PC-9 (cell line): ENCODE measurements around the gene GPS2. TPM values are rescaled to one million over a fixed set of nuclear protein-coding genes. Genes with fewer than 3 reads are reported as not detected.
A peak's percentile ranks its signal among the peaks of the same experiment; 100 is the strongest.

Experiments used
- BruUV-seq: library from RNA; stranded (reverse); fragments of 400-500 nt; replicated peaks from 2 replicates; lab custom pipeline; 2021; lab: Mats Ljungman, UMichigan
- CTCF ChIA-PET: fragments of 300-600 bp; sonication (Branson Sonifier 250); formaldehyde crosslinking; loops from one replicate; lab custom pipeline; 2022; ENCODE audit warnings: antibody characterized with exemption; lab: Charles Lee
- POLR2A ChIA-PET: fragments of 300-600 bp; sonication (Branson Sonifier 250); formaldehyde crosslinking; loops from one replicate; lab custom pipeline; 2022; ENCODE audit warnings: antibody characterized with exemption; ENCODE audit not compliant: unreplicated experiment; lab: Charles Lee
- DNase-seq, 2 experiments: peaks; one replicate each; pipeline versions ENCODE4 v3.0.0 to v3.0.0-alpha.2; 2015 to 2022; ENCODE audit warnings: mixed read lengths in 1 of 2
- H2AFZ ChIP-seq: fragments of 200-600 bp; sonication (generic); 2 replicates; pipeline ENCODE4 v1.8.1; 2017; ENCODE audit warnings: antibody characterized with exemption
- H3F3A ChIP-seq: fragments of 200-600 bp; sonication (generic); 2 replicates; pipeline ENCODE4 v1.8.1; 2017; ENCODE audit warnings: antibody characterized with exemption, mild to moderate bottlenecking, low read depth; ENCODE audit not compliant: insufficient read depth
- H3K27ac ChIP-seq: fragments of 200-600 bp; sonication (generic); 2 replicates; pipeline ENCODE4 v1.6.1; 2016; ENCODE audit warnings: mixed run types
- H3K27me3 ChIP-seq: fragments of 200-600 bp; sonication (generic); 2 replicates; pipeline ENCODE4 v1.6.1; 2016; ENCODE audit warnings: low read depth, mixed run types; ENCODE audit not compliant: insufficient read depth
- H3K36me3 ChIP-seq: fragments of 200-600 bp; sonication (generic); 2 replicates; pipeline ENCODE4 v1.6.1; 2016; ENCODE audit warnings: low read depth, mixed run types
- H3K4me1 ChIP-seq: fragments of 200-600 bp; sonication (generic); replicated peaks from 2 replicates; pipeline ENCODE4 v1.6.1; 2016; ENCODE audit warnings: mixed run types; ENCODE audit not compliant: insufficient read depth
- H3K4me2 ChIP-seq: fragments of 200-600 bp; sonication (generic); 2 replicates; pipeline ENCODE4 v1.6.1; 2017; ENCODE audit warnings: mixed run types
- H3K4me3 ChIP-seq: fragments of 200-600 bp; sonication (generic); 2 replicates; pipeline ENCODE4 v1.6.1; 2016; ENCODE audit warnings: mixed run types
- H3K79me2 ChIP-seq: fragments of 200-600 bp; sonication (generic); 2 replicates; pipeline ENCODE4 v1.6.1; 2017; ENCODE audit warnings: low read depth, mixed run types
- H3K9me2 ChIP-seq: fragments of 200-600 bp; sonication (generic); 2 replicates; pipeline ENCODE4 v1.8.1; 2017; ENCODE audit warnings: mild to moderate bottlenecking; ENCODE audit not compliant: insufficient read depth
- H3K9me3 ChIP-seq: fragments of 200-600 bp; sonication (generic); 2 replicates; pipeline ENCODE4 v1.8.1; 2016; ENCODE audit warnings: low read depth; ENCODE audit not compliant: insufficient read depth
- H4K20me1 ChIP-seq: fragments of 200-600 bp; sonication (generic); 2 replicates; pipeline ENCODE4 v1.8.1; 2017; ENCODE audit not compliant: insufficient read depth
- CTCF ChIP-seq: fragments of 200-600 bp; sonication (generic); conservative IDR thresholded peaks from 2 replicates; pipeline ENCODE4 v1.6.1; 2017; ENCODE audit warnings: mixed run types, antibody characterized with exemption, mild to moderate bottlenecking, moderate library complexity
- EZH2 ChIP-seq: fragments of 200-600 bp; sonication (generic); IDR thresholded peaks from 2 replicates; pipeline ENCODE4 v1.8.0; 2017; ENCODE audit warnings: antibody characterized with exemption, low read depth
- intact Hi-C: fragments of 100-400 bp; cut with micrococcal nuclease; formaldehyde crosslinking; loops from one replicate; pipeline ENCODE4 v1.10.0; 2022; ENCODE audit not compliant: unreplicated experiment
- total RNA-seq: library from RNA; stranded (reverse); gene quantifications from 2 replicates; pipeline ENCODE4 v1.2.3, GENCODE V29; 2021

The GPS2 gene
- total RNA-seq, 1 experiment from 2014 or later = 61.3 TPM

- Histone ChIP-seq H3K4me1 (peaks cover 28% of the 10 kb centered on the region), H3K79me2 (peaks cover 43% of the 10 kb centered on the region)
Measured at GRCh38 chr17:7352910-7353635, 37.9 kb upstream of the GPS2 start.

GRCh38 chr17:7352503-7352889, 37.3 kb upstream of the GPS2 start:
- Histone ChIP-seq H3K4me3 (peak overlapping the region; percentile 86), H3K36me3 (no peaks in the 10 kb centered on the region), H3K9me2 (no peaks in the 10 kb centered on the region), H3F3A (peaks cover 34% of the 10 kb centered on the region), H3K27ac (peak overlapping the region; percentile 98), H4K20me1 (peaks cover 15% of the 10 kb centered on the region), H3K27me3 (no peaks in the 10 kb centered on the region), H3K9me3 (no peaks in the 10 kb centered on the region), H3K4me1 (peaks cover 28% of the 10 kb centered on the region), H3K4me2 (peak overlapping the region; percentile 91), H2AFZ (peak overlapping the region; percentile 84), H3K79me2 (peaks cover 43% of the 10 kb centered on the region)
- TF ChIP-seq CTCF = no peak; the same call in none of the 2 replicates
- no peak for TF ChIP-seq EZH2
- no peak for DNase-seq
- intact Hi-C loops = loop anchor here (1.0 to 5.0 kb wide), 3 partner anchors 50 to 237 kb away; partner anchors contain the start of genes POLR2A and TMEM256
- ChIA-PET POLR2A (interaction anchor here (0.7 kb wide), 2 partner anchors 33 to 135 kb away, joined by 3 to 4 read pairs; no protein-coding TSS in a partner anchor), CTCF (interaction anchor here (0.6 kb wide), 1 partner anchor 82 kb away, joined by 8 read pairs; no protein-coding TSS in a partner anchor)
- TSS peak; percentile 29 for BruUV-seq

More at GRCh38 chr17:7352910-7353635, 37.9 kb upstream of the GPS2 start:
- peak overlapping the region; percentile 86 for H3K4me3 ChIP-seq
- no peaks in the 10 kb centered on the region for H3K36me3 ChIP-seq
- intact Hi-C loops = loop anchor here (1.0 to 5.0 kb wide), 3 partner anchors 49 to 236 kb away; partner anchors contain the start of genes POLR2A and TMEM256
- peak overlapping the region; percentile 98; the same call in 1 of the 2 replicates for H3K27ac ChIP-seq
- no TSS peak for BruUV-seq
- H2AFZ ChIP-seq = no peak overlapping the region
- H3K4me2 ChIP-seq = peak overlapping the region; percentile 91
- no peaks in the 10 kb centered on the region for H3K9me3 ChIP-seq
- no peak for TF ChIP-seq EZH2
- no peak for TF ChIP-seq CTCF
- peaks cover 34% of the 10 kb centered on the region for H3F3A ChIP-seq
- H3K9me2 ChIP-seq = no peaks in the 10 kb centered on the region
- H4K20me1 ChIP-seq = peaks cover 15% of the 10 kb centered on the region
- no peaks in the 10 kb centered on the region for H3K27me3 ChIP-seq
- DNase-seq = no peak
- ChIA-PET CTCF (interaction anchor here (0.5 kb wide), 1 partner anchor 246 kb away, joined by 5 read pairs; no protein-coding TSS in a partner anchor), POLR2A (interaction anchor here (0.6 to 0.7 kb wide), 3 partner anchors 32 to 135 kb away, joined by 3 to 4 read pairs (median 4); no protein-coding TSS in a partner anchor)

GRCh38 chr17:7351665-7352502, 36.7 kb upstream of the GPS2 start, which contains the start of gene KCTD11:
Gene KCTD11, plus strand, starts transcription at chr17:7352162.
- H2AFZ ChIP-seq = peak within 1 kb of the TSS; percentile 84
- peak within 1 kb of the TSS; percentile 91 for H3K4me2 ChIP-seq
- peaks cover 34% of the 10 kb centered on the region for H3F3A ChIP-seq
- intact Hi-C loops = loop anchor here (1.0 to 5.0 kb wide), 5 partner anchors 50 to 237 kb away; partner anchors contain the start of genes CLDN7, POLR2A, TMEM256 and TNFSF13
- BruUV-seq = no TSS peak
- ChIA-PET POLR2A (interaction anchor here (0.6 to 0.7 kb wide), 3 partner anchors 22 to 136 kb away, joined by 3 to 4 read pairs (median 4); no protein-coding TSS in a partner anchor), CTCF (interaction anchor here (0.6 kb wide), 2 partner anchors 50 to 83 kb away, joined by 3 to 8 read pairs; no protein-coding TSS in a partner anchor)
- peak within 1 kb of the TSS; percentile 98 for H3K27ac ChIP-seq
- H3K27me3 ChIP-seq = no peaks in the 10 kb centered on the region
- peaks cover 15% of the 10 kb centered on the region for H4K20me1 ChIP-seq
- no peak for TF ChIP-seq EZH2
- peak; percentile 66 for TF ChIP-seq CTCF
- H3K4me1 ChIP-seq = peaks cover 28% of the 10 kb centered on the region
- DNase-seq = peak; percentile 92 to 99
- H3K9me3 ChIP-seq = no peaks in the 10 kb centered on the region
- H3K9me2 ChIP-seq = no peaks in the 10 kb centered on the region
- H3K4me3 ChIP-seq = peak within 1 kb of the TSS; percentile 86
- no peaks in the 10 kb centered on the region for H3K36me3 ChIP-seq
- H3K79me2 ChIP-seq = peaks cover 43% of the 10 kb centered on the region
